Ovary (tissue), 3 donors: ENCODE measurements around the gene NAB1.

Source experiments
- CTCF ChIP-seq, 3 donors: fragments of 450-650 bp in 2 of 3; fragments of 200-600 bp in 1 of 3; IDR thresholded peaks; one replicate each; pipeline versions ENCODE4 v1.5.1 to v1.8.0; 2016 to 2022; ENCODE audit warnings: antibody characterized with exemption in 3 of 3, mild to moderate bottlenecking in 1 of 3
- EP300 ChIP-seq: sonication (generic); formaldehyde crosslinking; IDR thresholded peaks from one replicate; pipeline ENCODE4 v1.6.1; 2017; ENCODE audit warnings: antibody characterized with exemption
- POLR2A ChIP-seq: fragments of 450-650 bp; IDR thresholded peaks from one replicate; pipeline ENCODE4 v1.6.1; 2017; ENCODE audit warnings: antibody characterized with exemption, mild to moderate bottlenecking, moderate library complexity
- donor health status: DM: no; HTN: no; CAD: no.

GRCh38 chr2:190693533-190694232, 44.8 kb downstream of the NAB1 start:
- TF ChIP-seq CTCF (IDR thresholded peaks at IDR 0.05) (no peak), POLR2A (no peak), EP300 (no peak)
